Prostate gland (tissue), 2 donors: ENCODE measurements around the gene ABCG1.

Source experiments
- CTCF ChIP-seq, 4 experiments: fragments of 200-600 bp in 2 of 4; fragments of 450-650 bp in 2 of 4; sonication (generic) in 2 of 4; IDR thresholded peaks; 1 replicate in 3 of 4; 2 replicates in 1 of 4; pipeline ENCODE4 v1.5.1; 2016 to 2019; ENCODE audit warnings: antibody characterized with exemption in 4 of 4, mild to moderate bottlenecking in 2 of 4, moderate library complexity in 2 of 4
- POLR2A ChIP-seq: fragments of 450-650 bp; IDR thresholded peaks from one replicate; pipeline ENCODE4 v1.6.1; 2016; ENCODE audit warnings: antibody characterized with exemption, mild to moderate bottlenecking
- POLR2AphosphoS5 ChIP-seq: sonication (generic); formaldehyde crosslinking; IDR thresholded peaks from one replicate; pipeline ENCODE4 v1.6.1; 2017; ENCODE audit warnings: antibody characterized with exemption

DNA sequence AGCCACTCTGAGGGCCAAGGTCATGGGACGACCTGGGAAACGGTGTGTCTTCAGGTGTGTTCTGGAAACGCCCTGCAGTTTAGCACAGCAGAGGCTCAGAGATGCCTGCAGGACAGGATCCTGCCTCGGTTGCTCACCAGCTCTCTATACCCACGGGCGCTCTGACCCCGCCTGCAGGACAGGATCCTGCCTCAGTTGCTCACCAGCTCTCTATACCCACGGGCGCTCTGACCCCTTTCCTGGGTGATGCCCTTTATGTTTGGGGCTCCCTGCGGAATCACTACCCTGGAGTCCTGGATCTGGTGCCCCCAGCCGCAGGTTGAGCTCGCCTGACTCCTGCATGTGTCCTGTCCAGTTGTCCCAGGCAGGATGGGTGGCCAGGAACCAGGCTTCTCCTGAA is 63.8 kb downstream of the ABCG1 start:
- TF ChIP-seq POLR2A (no peak), CTCF (IDR thresholded peaks at IDR 0.05) (no peak), POLR2AphosphoS5 (no peak)
